Measurements from ENCODE around the gene RNF114. TPM values are rescaled to one million over a fixed set of nuclear protein-coding genes. Genes with fewer than 3 reads are reported as not detected.

Gene RNF114
- polyA plus RNA-seq, 1 of the 3 experiments (the other 2 are of a cell fraction): 55.0 TPM

DNA sequence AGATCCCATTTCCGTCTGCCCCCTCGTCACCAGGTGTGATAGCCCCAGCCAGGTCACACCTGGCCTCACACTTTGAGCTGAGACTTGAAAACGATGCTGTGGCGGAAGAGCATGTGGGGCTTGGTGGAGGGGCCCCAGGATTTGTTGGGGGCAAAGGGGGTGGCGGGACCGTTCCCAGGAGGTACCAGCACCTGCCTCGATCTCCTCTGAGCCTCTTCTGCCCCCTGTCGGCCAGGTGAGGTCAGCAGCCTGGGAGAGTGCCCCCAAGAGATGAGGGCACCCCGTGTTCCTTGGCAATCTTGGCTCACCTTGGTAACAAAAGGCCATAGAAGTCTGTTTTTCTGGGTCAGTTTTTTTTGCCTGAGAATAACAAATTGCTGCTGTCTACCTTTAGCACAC, 46.3 kb upstream of the RNF114 start:
- ChIA-PET CTCF (interaction anchor here (0.8 to 9.6 kb wide), 10 partner anchors 10 to 369 kb away, joined by 3 to 131 read pairs (median 6); no protein-coding TSS in a partner anchor), POLR2A (no interaction called here)
- no peak for DNase-seq
- Histone ChIP-seq H3K9ac (no peak overlapping the region), H3K9me3 (no peaks in the 10 kb centered on the region), H3F3A (replicated peaks; ENCODE audit: insufficient read depth) (peaks cover 5% of the 10 kb centered on the region), H3K79me2 (ENCODE audit: insufficient read depth) (no peaks in the 10 kb centered on the region), H3K4me1 (ENCODE audit: control insufficient read depth in 1 of 2, insufficient read depth in 2 of 2, low read depth in 1 of 2, low read length in 1 of 2) (peaks cover 0 to 8% of the 10 kb centered on the region in 2 experiments; a peak in 1 of 4 replicates), H3K27ac (ENCODE audit: low read depth in 2 of 2, low read length in 1 of 2) (no peak overlapping the region), H4K20me1 (ENCODE audit: insufficient read depth) (0 out of 2 replicates have a peak, but pooled peaks cover 5% of the 10 kb centered on the region), H2AFZ (ENCODE audit: low read depth) (no peak overlapping the region), H3K4me2 (no peak overlapping the region), H3K9me2 (no peaks in the 10 kb centered on the region), H3K36me3 (replicated peaks in 1 of 2; ENCODE audit: control insufficient read depth in 1 of 2, insufficient read depth in 2 of 2, low read length in 1 of 2) (peaks cover 0 to 16% of the 10 kb centered on the region in 2 experiments), H3K27me3 (ENCODE audit: insufficient read depth) (no peaks in the 10 kb centered on the region), H3K4me3 (ENCODE audit: low read depth in 2 of 2, low read length in 1 of 2) (no peak overlapping the region)
- 78% methylated on average over 9 of the region's 9 CpGs for WGBS (ENCODE audit: low lambda C conversion rate)
- TF ChIP-seq REST (IDR thresholded peaks at IDR 0.05; ENCODE audit: low read depth, low read length) (no peak), GABPA (IDR thresholded peaks at IDR 0.05; ENCODE audit: low read depth) (no peak), CTCF (IDR thresholded peaks at IDR 0.05) (peak; percentile 15; the same call in 1 of the 2 replicates), TCF12 (IDR thresholded peaks at IDR 0.05) (no peak), JUND (IDR thresholded peaks at IDR 0.05) (no peak), USF2 (IDR thresholded peaks at IDR 0.05; ENCODE audit: borderline replicate concordance, low read depth, low read length) (no peak)

DNA sequence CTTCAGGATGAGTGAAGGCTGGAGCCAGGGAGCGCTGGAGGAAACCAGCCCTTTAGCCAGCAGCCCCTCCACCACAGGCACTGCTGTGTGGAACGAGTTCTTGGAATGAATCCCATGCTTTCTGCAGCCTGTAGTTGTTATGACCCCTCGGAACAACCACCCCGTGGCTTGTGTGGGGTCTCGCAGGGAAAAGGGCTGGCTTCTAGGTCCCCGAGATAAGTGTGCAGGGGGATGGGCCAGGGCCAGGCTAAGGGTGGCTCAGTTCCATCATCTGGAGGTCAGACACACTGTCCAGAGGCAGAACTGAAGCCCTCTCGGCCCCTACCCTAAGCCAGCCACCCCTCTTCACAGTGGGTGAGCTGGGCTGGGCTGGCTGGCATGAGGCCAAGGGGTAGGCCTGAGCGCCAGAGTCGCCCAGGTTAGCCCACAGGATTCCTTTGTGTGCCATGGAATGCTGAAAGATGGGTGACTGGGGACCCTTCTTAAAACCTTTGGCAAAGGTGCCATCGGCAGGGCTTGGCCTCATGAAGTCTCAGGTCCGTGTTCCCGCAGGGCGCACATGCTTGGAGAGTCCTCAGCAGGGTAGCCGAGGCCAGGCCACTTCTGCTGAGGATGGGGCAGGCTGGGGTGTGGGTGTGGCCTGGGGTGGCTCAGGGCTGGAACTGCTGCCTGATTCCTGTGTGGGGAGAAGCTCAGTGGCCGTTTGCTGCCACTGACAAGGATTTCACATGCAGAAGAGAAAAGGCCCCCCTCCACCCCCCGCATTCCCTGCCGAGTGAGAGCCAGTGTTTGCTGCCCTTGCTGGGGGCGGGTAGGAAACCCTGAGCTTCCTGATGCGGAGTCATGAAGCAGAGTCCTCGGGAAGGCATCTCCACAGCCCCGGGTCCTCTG, 45.5 kb upstream of the RNF114 start:
- 85% methylated on average over 7 of the region's 21 CpGs for WGBS (ENCODE audit: low lambda C conversion rate)
- Histone ChIP-seq H3K27me3 (ENCODE audit: insufficient read depth) (no peaks in the 10 kb centered on the region), H3K4me3 (ENCODE audit: low read depth in 2 of 2, low read length in 1 of 2) (no peak overlapping the region), H3K9me3 (no peaks in the 10 kb centered on the region), H3K36me3 (replicated peaks in 1 of 2; ENCODE audit: control insufficient read depth in 1 of 2, insufficient read depth in 2 of 2, low read length in 1 of 2) (peaks cover 0 to 11% of the 10 kb centered on the region in 2 experiments), H3K79me2 (ENCODE audit: insufficient read depth) (no peaks in the 10 kb centered on the region), H2AFZ (ENCODE audit: low read depth) (no peak overlapping the region), H4K20me1 (ENCODE audit: insufficient read depth) (0 out of 2 replicates have a peak, but pooled peaks cover 5% of the 10 kb centered on the region), H3K9ac (no peak overlapping the region), H3K27ac (ENCODE audit: low read depth in 2 of 2, low read length in 1 of 2) (no peak overlapping the region), H3K4me1 (ENCODE audit: control insufficient read depth in 1 of 2, insufficient read depth in 2 of 2, low read depth in 1 of 2, low read length in 1 of 2) (peaks cover 0 to 8% of the 10 kb centered on the region in 2 experiments; a peak in 1 of 4 replicates), H3K9me2 (no peaks in the 10 kb centered on the region), H3K4me2 (no peak overlapping the region), H3F3A (replicated peaks; ENCODE audit: insufficient read depth) (peaks cover 5% of the 10 kb centered on the region)
- ChIA-PET POLR2A (interaction anchor here (1.3 kb wide), 1 partner anchor 78 kb away, joined by 3 read pairs; the partner anchor contains the start of gene SLC9A8), CTCF (interaction anchor here (1.0 to 9.6 kb wide), 9 partner anchors 9 to 369 kb away, joined by 3 to 131 read pairs (median 5); no protein-coding TSS in a partner anchor)
- TF ChIP-seq CHD2 (IDR thresholded peaks at IDR 0.05; ENCODE audit: low read length, partially characterized antibody) (no peak), FOXJ3 (CRISPR knock-in tag; IDR thresholded peaks at IDR 0.05) (no peak)
- DNase-seq: peak; percentile 54
